ENCODE results near the gene ATP6V0A1.
A peak's percentile ranks its signal among the peaks of the same experiment; 100 is the strongest.

ATP6V0A1 gene

GRCh38 chr17:42563950-42564349 lies 105.3 kb downstream of the ATP6V0A1 start:
- DNase-seq, result no peak

- no peak for DNase-seq
Measured at GRCh38 chr17:42564815-42565522, 106.3 kb downstream of the ATP6V0A1 start.

DNA sequence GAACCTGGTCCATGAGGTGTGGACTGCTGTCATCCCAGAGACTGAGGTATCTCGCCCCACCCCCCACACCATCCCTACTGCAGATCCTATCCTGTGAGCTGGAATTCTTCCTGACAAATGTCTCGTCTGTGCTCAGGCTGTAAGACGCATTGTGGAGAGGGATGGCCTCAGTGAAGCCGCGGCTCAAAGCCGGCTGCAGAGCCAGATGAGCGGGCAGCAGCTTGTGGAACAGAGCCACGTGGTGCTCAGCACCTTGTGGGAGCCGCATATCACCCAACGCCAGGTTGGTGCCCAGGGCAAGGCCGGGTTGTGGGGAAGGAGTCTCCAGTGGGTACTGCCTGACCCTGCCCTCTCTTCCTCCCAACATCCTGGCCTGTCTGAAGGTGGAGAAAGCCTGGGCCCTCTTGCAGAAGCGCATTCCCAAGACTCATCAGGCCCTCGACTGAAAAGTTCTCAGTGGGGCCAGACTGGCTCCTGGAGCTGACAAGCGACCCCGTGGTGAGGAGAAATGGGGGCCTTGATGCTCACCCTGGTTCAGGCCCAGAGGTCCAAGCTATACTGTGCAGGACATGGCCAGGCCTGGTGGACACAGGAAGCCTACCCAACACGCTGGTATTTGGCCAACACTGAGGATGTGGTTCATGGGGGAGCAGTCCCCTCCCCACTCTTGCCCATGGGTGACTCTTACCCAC lies 107.0 kb downstream of the ATP6V0A1 start:
- no peak for DNase-seq

GRCh38 chr17:42566215-42566882 lies 107.7 kb downstream of the ATP6V0A1 start:
- DNase-seq, result no peak

DNA sequence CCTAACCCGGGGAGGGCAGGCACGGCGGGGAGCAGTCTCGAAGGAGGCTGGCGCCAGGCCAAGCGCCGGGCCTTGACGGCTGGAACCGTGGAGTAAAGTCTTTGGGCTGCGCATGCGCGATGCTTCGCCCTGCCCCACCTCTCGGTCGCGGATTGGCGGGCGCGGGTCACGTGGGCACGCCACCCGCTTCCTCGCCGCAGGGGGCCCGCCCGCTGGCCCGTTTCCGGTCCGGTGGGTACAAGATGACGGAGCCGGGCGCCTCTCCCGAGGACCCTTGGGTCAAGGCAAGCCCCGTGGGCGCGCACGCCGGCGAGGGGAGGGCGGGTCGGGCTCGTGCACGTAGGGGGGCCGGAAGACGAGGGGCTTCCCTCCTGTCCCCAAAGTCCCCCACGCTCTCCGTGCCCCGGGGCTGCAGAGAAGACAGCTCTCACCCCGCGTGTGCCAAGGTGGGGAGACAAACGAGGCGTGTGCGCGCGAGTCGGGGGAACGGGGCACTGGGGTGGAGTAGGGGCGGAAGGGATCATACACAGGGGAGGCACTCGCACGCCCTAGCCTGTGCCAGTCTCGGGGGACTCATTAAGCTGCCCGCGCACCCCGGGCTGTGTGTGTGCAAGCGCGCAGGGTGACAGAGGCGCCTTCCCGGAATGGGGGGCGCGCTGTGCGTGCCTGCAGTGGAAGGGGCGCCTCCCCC lies 108.3 kb downstream of the ATP6V0A1 start, which contains the start of gene MLX:
TSS of gene MLX (plus strand) at position 218 of the 691 bp plus-strand sequence. CDS start at position 243, 25 bp downstream.
- peak; percentile 98 for DNase-seq

GRCh38 chr17:42568341-42569111 lies 109.8 kb downstream of the ATP6V0A1 start:
- no peak for DNase-seq

DNA sequence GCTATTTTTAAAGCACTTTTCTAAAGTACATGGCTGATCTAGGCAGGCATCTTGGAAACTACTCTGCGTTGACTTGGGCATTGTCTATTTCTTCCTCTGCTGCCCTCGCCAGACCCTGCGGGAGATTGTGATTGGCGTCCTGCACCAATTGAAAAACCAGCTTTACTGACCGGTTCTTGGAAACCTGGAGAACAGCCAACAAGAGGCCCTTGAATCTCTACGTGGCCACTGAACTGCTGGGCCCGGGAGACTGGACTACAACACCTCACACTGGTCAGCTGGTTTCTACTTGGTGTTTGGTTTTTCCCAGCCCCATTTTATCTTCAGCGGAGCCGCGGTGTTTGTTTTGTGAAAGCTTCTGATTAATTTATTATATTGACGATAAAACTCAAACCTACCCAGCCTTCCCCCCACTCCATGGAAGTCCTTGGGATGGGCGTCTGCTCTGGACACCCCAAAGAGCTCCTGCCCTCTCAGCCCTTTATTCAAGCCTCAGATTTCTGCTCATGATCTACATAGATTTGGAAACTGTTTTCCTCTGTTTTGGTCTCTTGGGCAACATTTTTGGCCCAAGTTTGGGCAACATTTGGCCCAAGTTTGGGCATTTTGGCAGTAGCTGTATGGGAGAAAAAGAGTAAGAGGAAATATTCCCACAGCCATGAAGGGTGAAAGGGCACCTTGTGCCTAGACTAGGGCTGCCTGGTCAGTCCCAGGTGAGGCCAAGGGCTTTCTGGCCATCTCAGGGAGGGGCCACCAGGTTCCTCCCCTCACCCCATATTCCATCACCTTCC lies 113.0 kb downstream of the ATP6V0A1 start:
- DNase-seq, result no peak
